Effector memory CD8-positive, alpha-beta T cell (primary cell): ENCODE results near the gene LUZP4.
"Not testable (repeated sequence)": the region's sequence is repeated elsewhere in the genome, so short reads cannot be mapped to it uniquely, and the experiment has no call there.

Source experiments
- ATAC-seq: fragments of 150-1000 bp; cut with Tn5 transposase; replicated peaks from 2 replicates; pipeline ENCODE4 v1.10.0; 2021; ENCODE audit warnings: mild to moderate bottlenecking, moderate library complexity
- DNase-seq, 3 experiments: peaks; one replicate each; pipeline ENCODE4 v3.0.0; 2021
- H3K27ac Mint-ChIP-seq, 2 donors: one replicate each; pipeline ENCODE4 v1.8.0; 2022; ENCODE audit warnings: mild to moderate bottlenecking in 2 of 2, mixed read lengths in 2 of 2, moderate library complexity in 2 of 2
- H3K27me3 Mint-ChIP-seq, 2 donors: one replicate each; pipeline ENCODE4 v1.8.0; 2022; ENCODE audit warnings: mixed read lengths in 2 of 2
- H3K36me3 Mint-ChIP-seq: one replicate; pipeline ENCODE4 v1.8.0; 2022; ENCODE audit warnings: mild to moderate bottlenecking, moderate library complexity, mixed read lengths; ENCODE audit not compliant: insufficient read depth
- H3K4me1 Mint-ChIP-seq, 2 donors: one replicate each; pipeline ENCODE4 v1.8.0; 2022; ENCODE audit warnings: low read depth in 2 of 2, mixed read lengths in 2 of 2
- H3K4me3 Mint-ChIP-seq, 2 donors: one replicate each; pipeline ENCODE4 v1.8.0; 2022; ENCODE audit warnings: mild to moderate bottlenecking in 2 of 2, mixed read lengths in 2 of 2, moderate library complexity in 2 of 2
- H3K9me3 Mint-ChIP-seq, 2 donors: one replicate each; pipeline ENCODE4 v1.8.0; 2022; ENCODE audit warnings: mixed read lengths in 2 of 2

LUZP4 gene

DNA sequence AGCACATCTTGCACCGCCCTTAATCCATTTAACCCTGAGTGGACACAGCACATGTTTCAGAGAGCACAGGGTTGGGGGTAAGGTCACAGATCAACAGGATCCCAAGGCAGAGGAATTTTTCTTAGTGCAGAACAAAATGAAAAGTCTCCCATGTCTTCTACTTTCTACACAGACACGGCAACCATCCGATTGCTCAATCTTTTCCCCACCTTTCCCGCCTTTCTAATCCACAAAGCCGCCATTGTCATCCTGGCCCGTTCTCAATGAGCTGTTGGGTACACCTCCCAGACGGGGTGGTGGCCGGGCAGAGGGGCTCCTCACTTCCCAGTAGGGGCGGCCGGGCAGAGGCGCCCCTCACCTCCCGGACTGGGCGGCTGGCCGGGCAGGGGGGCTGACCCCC lies 57.2 kb downstream of the LUZP4 start:
- not testable (repeated sequence) for H3K27ac Mint-ChIP-seq, H3K4me3 Mint-ChIP-seq, ATAC-seq, H3K36me3 Mint-ChIP-seq, H3K4me1 Mint-ChIP-seq, DNase-seq, H3K27me3 Mint-ChIP-seq, H3K9me3 Mint-ChIP-seq

DNA sequence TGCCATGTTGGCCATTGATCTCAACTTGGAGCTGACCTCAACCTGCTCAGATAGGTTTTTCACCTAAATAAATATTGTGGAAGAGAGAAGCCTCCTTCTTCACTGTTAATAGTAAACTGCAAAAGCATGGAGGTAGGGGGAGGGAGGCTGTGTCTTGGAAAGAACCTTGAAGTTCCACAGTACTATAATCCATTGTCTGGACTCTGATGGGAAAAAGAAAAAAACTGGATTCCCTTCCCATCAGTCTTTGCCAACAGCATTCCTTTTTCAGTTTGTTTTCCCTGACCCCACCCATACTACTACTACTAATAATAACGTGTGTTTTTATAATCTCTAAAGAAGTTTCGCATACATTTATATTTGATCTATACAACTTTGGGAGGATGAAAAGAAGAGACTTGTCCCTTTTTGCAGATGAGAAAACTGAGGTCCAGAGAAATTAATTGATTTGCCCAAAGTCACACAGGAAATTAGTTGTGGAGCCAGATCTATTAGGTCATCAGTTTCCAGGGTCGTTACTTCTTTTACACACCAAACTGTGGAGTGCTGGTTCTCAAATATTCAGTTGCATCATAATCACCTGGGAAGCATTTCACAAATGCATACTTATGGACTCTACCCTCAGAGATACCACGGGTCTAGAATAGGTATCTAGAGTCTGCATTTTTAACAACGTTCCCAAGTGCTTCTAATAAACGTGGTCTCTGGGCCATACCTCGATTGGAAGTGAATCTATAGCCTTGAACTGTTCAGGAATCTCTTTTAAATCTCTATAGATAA lies 59.1 kb downstream of the LUZP4 start:
- no peak overlapping the region for H3K27ac Mint-ChIP-seq
- no peaks in the 10 kb centered on the region for H3K4me1 Mint-ChIP-seq
- H3K9me3 Mint-ChIP-seq: peaks cover 3 to 7% of the 10 kb centered on the region in 2 donors
- DNase-seq: no peak
- ATAC-seq: no peak
- H3K36me3 Mint-ChIP-seq: no peaks in the 10 kb centered on the region
- H3K27me3 Mint-ChIP-seq: no peaks in the 10 kb centered on the region
- H3K4me3 Mint-ChIP-seq: no peak overlapping the region

DNA sequence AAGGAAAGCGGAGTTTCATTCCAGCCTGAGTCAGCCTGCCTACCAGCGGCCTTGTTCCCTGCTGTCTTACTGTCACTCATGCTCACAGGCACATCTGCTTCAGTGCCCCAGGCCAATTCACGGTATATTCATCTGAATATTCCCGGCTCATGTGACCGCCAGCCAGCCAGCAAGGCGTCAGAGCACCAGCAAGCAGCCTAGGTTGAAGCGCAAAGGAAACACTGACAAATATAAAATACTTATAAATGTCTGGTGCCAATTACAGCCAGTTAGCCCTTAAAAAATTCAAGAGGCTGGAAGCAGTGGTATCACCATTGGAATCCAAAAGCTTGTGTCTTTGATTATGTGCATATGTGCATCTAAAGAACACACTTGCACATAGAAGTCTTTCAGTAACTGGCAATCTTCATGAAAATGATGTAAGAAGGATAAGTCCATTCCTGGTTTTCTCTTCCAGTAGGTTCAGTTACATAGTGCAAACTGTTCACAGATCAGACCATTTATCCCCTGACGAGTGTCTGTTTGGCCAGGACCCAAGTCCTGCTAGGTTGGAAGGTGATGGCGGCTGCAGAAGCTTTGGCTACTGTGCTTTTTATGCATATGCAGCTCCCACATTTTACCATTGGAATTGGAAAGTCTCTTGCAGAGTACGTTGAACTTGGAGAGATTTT lies 61.3 kb downstream of the LUZP4 start:
- no peak overlapping the region for H3K27ac Mint-ChIP-seq
- DNase-seq: no peak
- H3K9me3 Mint-ChIP-seq: peaks cover 3 to 7% of the 10 kb centered on the region in 2 donors
- no peak for ATAC-seq
- H3K27me3 Mint-ChIP-seq: no peaks in the 10 kb centered on the region
- no peak overlapping the region for H3K4me3 Mint-ChIP-seq
- no peaks in the 10 kb centered on the region for H3K36me3 Mint-ChIP-seq
- H3K4me1 Mint-ChIP-seq: no peaks in the 10 kb centered on the region

DNA sequence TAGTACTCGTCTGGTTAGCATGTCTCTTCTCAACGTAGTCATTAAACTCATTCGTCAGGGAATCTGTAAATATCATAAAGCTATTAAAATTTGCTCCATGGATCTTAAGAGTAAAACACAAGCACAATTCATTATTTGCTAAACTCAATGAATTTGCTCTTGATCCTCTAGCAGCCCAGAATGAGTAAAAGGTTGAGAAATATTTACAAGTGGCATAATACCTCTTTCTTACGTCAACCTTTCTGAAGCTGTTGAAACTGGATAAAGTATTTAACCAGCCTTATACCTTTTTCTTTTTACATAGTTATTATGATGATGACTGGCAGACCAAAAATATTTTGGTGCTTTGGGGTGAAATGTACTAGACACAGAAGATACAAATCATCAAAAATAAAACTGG lies 66.9 kb downstream of the LUZP4 start:
- Mint-ChIP-seq H3K36me3 (no peaks in the 10 kb centered on the region), H3K27me3 (no peaks in the 10 kb centered on the region), H3K27ac (no peak overlapping the region), H3K9me3 (no peaks in the 10 kb centered on the region), H3K4me1 (no peaks in the 10 kb centered on the region), H3K4me3 (no peak overlapping the region)
- no peak for DNase-seq
- no peak for ATAC-seq
